ENCODE results near the gene PRRG1.
"Not testable (repeated sequence)": the region's sequence is repeated elsewhere in the genome, so short reads cannot be mapped to it uniquely, and the experiment has no call there.

The PRRG1 gene

GRCh38 chrX:37349221-37350033 is at the start of gene PRRG1:
Gene PRRG1, plus strand, starts transcription at chrX:37349364. Its CDS starts 56,886 bp downstream, at chrX:37406250.
- no peak for DNase-seq

- no peak for DNase-seq
Measured at GRCh38 chrX:37302569-37302968, 46.6 kb upstream of the PRRG1 start.

- not testable (repeated sequence) for DNase-seq
Measured at GRCh38 chrX:37305238-37305637, 43.9 kb upstream of the PRRG1 start.

- DNase-seq: no peak
Measured at GRCh38 chrX:37314531-37314930, 34.6 kb upstream of the PRRG1 start.

- DNase-seq: no peak
Measured at GRCh38 chrX:37315511-37316248, 33.5 kb upstream of the PRRG1 start.

GRCh38 chrX:37320541-37321203 is 28.5 kb upstream of the PRRG1 start:
- DNase-seq: no peak

- DNase-seq: no peak
Measured at GRCh38 chrX:37330642-37331041, 18.5 kb upstream of the PRRG1 start.

GRCh38 chrX:37331546-37331945 is 17.6 kb upstream of the PRRG1 start:
- no peak for DNase-seq

GRCh38 chrX:37332055-37332454 is 17.1 kb upstream of the PRRG1 start:
- DNase-seq: no peak

GRCh38 chrX:37332987-37333658 is 16.0 kb upstream of the PRRG1 start:
- no peak for DNase-seq

- no peak for DNase-seq
Measured at GRCh38 chrX:37347420-37347819, 1.7 kb upstream of the PRRG1 start.

GRCh38 chrX:37348231-37348970 is 763 bp upstream of the PRRG1 start:
- DNase-seq: no peak

- no peak for DNase-seq
Measured at GRCh38 chrX:37348971-37349220, 268 bp upstream of the PRRG1 start.

GRCh38 chrX:37350034-37350365 is 836 bp downstream of the PRRG1 start:
- no peak for DNase-seq

GRCh38 chrX:37353646-37354045 is 4.5 kb downstream of the PRRG1 start:
- no peak for DNase-seq

GRCh38 chrX:37357436-37357835 is 8.3 kb downstream of the PRRG1 start:
- DNase-seq: no peak

- no peak for DNase-seq
Measured at GRCh38 chrX:37361596-37361995, 12.4 kb downstream of the PRRG1 start.

- no peak for DNase-seq
Measured at GRCh38 chrX:37364666-37365065, 15.5 kb downstream of the PRRG1 start.

- no peak for DNase-seq
Measured at GRCh38 chrX:37367946-37368345, 18.8 kb downstream of the PRRG1 start.

- DNase-seq: no peak
Measured at GRCh38 chrX:37370499-37371141, 21.5 kb downstream of the PRRG1 start.

GRCh38 chrX:37371578-37371991 is 22.4 kb downstream of the PRRG1 start:
- DNase-seq: no peak

GRCh38 chrX:37378404-37378803 is 29.2 kb downstream of the PRRG1 start:
- no peak for DNase-seq

Measured in CD4-positive, alpha-beta T cell treated with Interferon alpha-2 for 1 hour (primary cell).